GM12892 (cell line): ENCODE data around the gene TSPAN14.

ENCODE experiments used
- POLR2A ChIP-seq: IDR thresholded peaks from 2 replicates; pipeline ENCODE4 v1.6.1; 2011; ENCODE audit warnings: low read depth, low read length, control low read depth
- POLR2AphosphoS5 ChIP-seq: IDR thresholded peaks from 2 replicates; pipeline ENCODE4 v1.6.1; 2011; ENCODE audit warnings: low read depth, low read length, control low read depth
- TAF1 ChIP-seq: IDR thresholded peaks from 2 replicates; pipeline ENCODE4 v1.6.1; 2011; ENCODE audit warnings: low read depth, mild to moderate bottlenecking, control low read depth, low read length, borderline replicate concordance

- TF ChIP-seq TAF1: no peak
- no peak for TF ChIP-seq POLR2A
- TF ChIP-seq POLR2AphosphoS5: no peak
Measured at GRCh38 chr10:80506836-80507487, 52.9 kb downstream of the TSPAN14 start.
